UCSD-AML1 (cell line): ENCODE measurements around the gene NFS1.
"Not testable (repeated sequence)": the region's sequence is repeated elsewhere in the genome, so short reads cannot be mapped to it uniquely, and the experiment has no call there.

ENCODE experiments used
- DNase-seq: peaks from one replicate; lab custom pipeline; 2025; ENCODE audit not compliant: unreplicated experiment; lab: John Stamatoyannopoulos, UW

Gene NFS1

DNA sequence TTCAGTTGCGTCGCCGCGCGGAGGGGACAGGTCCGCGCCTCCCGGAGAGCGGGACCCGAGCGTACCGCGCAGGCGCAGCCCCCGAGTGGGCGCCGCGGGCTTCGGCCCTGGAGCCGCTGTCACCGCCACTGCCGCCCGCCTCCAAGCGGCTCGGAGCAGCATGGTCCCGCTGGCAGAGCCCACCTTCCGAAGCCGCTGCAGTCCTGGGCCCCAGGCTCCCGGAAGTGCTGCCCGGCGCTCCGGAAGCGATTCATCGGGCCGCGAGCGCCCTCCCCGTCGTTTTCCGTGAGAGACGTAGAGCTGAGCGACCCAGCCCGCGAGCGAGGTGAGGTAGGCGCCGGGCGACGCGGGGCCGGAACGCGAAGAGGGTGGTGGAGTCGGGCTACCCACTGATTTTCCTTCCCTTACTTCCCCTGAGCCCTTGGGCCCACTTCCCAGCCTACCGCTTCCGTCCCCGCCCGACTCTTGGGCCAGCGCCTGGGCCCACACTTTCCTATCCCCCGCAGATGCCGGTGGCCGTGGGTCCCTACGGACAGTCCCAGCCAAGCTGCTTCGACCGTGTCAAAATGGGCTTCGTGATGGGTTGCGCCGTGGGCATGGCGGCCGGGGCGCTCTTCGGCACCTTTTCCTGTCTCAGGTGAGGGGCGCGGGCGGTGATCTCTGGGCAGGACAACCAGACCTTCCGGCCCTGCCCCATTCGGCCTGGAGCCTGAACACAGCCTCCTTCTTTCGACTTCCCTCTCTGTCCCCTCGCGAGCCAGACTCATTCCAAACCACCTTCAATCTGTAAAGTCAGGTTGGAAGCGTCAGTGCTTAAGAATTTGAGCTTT is at the start of gene NFS1, which contains the start of gene ROMO1:
TSS of gene NFS1 (minus strand) at position 226 of the 830 bp plus-strand sequence. CDS start at position 162, 64 bp downstream.
TSS of gene ROMO1 (plus strand) at position 279 of the 830 bp plus-strand sequence. CDS start at position 507, 228 bp downstream.
- peak; percentile 89 for DNase-seq

DNA sequence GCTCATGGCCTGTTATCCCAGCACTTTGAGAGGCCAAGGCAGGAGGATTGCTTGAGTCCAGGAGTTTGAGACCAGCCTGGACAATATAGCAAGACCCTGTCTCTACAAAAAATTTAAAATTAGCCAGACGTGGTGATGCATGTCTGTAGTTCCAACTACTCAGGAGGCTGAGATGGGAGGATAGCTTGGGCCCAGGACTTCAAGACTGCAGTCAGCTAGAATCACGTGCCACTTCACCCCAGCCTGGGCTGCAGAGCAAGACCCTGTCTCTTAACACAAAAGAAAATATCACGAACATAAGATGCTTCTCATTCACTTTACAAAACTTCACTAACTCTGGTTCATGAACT is 45.3 kb upstream of the NFS1 start:
- not testable (repeated sequence) for DNase-seq

DNA sequence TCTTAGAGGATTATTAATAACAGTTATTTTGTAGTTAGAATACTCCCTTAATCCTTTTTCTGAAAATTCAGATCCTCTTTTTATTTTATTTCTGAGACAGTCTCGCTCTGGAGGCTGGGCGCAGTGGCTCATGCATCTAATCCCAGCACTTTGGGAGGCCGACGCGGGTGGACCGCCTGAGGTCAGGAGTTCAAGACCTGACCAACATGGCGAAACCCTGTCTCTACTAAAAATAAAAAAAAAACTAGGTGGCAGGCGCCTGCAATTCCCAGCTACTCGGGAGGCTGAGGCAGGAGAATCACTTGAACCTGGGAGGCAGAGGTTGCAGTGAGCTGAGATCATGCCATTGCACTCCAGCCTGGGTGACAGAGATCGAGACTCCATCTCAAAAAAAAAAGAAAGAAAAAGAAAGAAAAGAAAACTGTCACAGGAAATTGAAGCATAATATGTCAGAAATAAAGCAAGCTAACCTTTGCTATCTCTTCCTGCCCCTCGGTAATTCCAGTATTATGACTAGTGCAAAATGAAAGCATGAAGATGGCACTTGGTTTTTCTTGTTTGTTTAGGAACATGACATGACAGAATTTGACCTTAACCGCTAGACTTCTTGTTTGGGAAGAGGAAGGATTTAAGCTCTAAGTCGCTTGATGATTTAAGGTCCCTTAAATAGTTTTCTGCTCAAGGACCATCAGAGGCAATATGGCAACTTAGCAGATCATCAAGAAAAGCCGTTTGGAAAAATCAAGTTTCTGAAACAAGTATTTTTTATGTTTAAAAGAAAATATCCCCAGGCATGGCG is 44.7 kb upstream of the NFS1 start:
- DNase-seq = peak; percentile 37

DNA sequence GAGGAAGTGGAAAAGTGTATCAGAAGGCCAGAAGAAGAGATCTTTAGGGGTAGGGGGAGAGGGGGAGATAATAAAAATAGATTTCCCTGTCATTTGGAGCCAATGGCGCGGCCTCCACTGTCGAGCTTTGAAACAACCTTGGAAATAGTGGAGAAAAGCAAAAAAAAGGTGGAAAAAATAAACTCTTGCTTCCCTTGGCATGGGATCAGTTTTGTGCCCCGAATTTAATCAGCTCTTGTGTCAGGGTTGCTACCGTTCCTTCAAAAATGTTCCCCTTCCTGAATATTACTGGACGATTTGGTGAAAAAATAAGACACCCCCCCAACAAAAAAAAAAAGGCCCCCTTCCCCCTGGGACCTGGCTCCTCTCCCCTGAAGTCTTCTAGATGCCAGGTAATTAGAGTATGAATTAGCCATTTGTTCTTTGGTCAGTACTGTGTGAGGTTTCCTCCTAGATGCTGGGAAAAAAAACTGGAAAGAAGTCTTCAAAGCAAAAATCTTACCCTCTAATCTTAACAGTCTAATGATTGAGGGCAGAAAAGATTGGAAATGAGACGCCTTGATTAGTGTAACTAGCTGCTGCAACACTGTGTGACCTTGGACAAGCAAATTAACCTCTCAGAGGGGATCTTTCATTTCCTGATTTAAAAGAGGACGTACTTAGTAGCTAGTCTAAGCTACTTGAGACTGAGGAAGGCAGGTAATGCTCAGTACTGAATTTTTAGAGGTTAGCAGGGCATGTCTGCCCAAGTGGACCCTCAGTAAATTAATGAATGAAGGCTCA is 43.8 kb upstream of the NFS1 start:
- DNase-seq = no peak

DNA sequence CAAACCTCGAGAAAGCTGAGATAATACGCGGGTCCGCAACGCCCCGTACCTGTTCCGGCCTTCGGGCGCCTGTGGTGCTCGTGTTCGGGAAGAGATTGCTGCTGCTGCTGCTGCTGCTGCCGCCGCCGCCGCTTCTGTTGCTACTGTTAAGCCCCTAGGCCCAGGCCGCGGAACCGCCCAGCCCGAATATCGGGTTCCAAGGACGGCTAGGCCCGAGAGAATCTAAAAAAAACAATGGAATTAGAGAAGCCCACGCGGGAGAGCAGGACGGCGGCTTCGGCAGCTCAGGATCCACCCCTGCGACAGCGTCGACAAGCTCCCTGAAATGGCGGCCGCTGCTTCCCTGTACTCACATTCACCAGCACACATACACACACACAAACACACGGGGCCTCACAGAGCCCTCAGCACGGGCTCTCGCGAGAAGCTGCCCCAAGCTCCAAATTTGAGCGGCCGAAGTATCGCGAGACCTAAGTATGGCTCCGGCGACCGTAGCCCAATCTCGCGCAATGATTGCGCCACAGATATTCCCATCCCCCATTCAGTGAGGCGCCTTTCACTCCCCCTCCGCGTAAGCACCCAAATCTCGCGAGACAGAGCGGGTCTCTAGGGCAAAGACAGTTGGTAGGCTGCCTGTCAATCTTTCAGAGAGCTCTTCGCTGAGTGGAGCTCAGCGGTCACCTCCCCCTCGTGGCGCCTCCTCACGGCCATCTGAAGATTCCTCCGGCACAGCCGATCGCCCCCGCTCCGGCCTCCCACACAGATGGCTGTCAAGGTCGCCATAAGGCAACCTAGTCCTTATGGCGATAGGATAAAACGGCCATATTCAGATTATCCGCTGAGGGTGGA is 43.0 kb upstream of the NFS1 start, which contains the start of gene RBM39:
TSS of gene RBM39 (minus strand) at position 369 of the 849 bp plus-strand sequence. CDS start 1,386 bp downstream, outside the sequence.
- DNase-seq = peak; percentile 99

DNA sequence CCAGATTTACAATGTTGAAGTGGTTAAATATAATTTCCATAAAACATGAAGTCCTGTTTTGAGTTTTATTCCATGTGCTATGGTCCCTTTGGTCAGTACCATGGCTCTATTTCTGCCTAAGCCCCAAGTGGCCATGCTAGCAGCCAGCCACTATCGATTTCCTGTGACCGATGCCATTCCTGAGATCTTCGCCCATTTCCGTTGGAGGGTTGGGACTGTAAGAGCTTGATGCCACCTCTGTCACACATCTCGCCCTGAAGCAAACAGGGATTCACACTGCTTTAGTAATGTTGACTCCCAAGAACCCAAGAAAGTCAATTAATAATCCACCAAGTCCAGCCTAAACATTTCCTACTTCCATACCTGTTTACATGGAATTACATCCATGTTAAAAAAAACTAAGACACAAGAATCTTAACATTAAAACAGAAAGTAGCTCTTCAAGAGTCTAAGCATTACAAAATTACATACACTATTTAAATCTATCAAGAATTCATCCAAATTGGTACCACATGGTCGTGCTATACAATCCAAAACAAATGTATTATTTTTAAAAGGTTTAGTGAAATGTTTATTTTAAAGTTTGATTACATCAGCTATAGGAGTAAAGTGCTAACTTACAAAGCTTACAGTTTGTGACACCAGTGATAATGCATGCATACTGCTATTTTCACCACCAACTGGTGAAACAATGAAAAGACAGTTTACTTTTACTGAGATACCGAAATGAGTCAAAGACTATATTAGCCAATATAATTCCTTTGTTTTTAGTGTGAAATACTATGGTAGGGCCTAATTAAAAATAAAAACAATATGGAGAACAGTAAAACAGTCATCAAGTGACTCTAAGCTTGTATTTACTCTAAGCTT is 40.4 kb upstream of the NFS1 start:
- DNase-seq = no peak

DNA sequence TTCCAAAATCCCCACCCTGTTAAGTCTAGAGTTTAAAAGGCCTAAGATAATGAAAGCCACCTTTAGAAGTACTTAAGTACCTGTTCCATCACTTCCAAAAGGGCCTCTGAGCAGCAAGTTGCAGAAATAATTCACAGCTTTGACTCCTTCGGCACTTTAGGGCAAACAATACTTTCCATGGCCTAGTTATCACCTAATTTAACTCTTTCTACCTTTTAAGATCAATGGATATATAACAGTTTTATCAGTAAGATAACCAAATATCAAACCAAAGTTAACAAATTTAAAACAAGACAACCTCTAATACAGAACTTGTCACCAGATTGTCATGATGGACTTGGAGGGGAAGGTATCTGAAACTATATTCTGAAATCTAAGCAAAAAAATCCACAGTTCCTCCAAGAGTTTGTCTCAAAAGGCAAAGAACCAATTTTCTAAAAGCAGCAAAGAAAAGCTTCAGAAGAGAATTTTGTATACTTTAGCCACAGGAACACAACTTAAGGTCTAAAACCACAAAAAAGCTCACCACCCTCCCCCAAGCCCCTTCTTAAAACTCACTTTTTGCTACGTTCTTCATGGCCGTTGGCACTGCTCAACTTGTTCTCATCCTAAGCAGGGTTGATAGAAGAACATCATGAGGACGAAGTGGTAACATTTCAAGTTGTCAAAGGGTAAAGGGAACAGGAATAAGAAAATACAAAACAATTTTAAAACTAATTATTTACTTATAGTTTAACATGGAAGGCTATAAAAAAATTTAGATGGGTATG is 39.4 kb upstream of the NFS1 start:
- DNase-seq = no peak

DNA sequence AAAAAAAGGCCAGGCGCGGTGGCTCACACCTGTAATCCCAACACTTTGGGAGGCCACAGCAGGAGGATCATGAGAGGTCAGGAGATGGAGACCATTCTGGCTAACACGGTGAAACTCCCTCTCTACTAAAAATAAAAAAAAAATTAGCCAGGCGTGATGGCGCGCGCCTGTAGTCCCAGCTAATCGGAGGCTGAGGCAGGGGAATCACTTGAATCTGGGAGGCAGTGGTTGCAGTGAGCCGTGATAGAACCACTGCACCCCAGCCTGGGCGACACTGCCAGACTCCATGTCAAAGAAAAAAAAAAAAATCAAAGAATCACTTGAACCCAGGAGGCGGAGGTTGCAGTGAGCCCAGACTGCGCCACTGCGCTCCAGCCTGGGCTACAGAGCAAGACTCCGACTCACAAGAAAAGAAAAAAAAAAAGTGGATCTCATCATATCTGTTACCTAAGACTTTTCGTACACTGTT is 38.7 kb upstream of the NFS1 start:
- DNase-seq = no peak

DNA sequence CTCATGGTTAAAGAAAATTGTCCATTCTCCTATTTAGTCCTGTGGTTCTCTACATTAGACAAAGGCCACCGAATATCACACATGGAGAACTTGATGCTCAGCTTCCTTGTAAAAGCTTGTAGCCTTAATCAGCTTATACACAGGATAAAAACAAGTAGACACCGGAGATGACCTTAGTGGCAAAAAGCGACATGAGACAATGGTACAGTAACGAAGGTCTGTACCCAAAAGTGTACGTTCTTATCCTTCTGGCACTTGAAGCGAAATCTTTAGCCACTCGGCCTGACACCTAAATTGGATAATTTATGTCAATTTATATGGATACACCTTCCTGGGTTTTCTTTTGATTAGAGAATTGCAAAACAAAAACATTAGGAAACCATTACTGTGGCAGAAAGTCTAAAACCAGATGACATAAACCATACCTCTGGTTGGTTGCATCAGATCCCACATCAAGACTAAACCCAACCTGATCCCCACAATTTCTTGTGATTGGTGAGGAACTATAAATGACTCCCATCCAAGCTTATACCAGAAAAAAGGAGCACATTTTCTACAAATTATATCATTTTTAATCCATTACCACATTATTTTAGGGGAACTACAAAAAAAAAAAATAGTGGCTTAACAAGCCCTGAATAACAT is 36.8 kb upstream of the NFS1 start:
- DNase-seq = no peak

DNA sequence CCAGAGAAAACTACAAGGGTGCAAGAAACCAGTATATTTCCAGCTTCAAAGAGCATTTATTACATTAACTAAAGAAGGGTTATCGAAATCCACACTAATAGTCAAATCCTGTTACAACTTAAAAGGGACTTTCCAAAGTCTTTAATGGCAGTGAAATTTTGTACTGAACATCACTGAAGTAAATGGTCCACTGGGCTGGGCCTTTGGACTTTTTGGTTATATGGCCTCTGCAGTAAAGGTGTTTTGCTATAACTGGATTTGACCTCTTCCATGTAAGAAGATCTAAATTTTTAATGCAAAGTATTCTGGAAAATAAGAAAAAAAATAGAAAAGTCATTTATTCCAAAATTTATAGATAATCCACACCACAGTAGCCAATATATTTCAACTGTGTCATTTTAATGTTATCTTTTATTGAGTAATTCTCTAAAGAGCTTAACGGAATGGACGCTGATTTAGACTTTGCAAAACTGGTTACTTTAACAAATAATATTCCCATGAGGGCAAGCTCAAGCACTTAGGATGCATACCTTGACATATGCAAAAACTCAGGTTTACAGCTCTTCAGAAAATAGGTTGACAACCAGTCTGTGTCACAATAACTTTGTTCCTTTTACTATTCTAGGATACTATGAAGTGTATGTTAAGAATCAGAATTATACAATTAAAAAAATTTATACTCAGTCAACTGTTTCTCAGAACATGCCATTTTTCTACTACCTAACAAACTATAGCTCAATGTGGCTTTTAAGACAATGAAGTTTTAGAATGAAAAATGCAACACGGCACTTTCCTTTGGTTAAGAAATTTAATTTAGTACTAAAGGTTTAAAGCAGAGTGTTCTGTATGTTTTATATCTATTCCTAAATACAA is 35.9 kb upstream of the NFS1 start:
- no peak for DNase-seq

DNA sequence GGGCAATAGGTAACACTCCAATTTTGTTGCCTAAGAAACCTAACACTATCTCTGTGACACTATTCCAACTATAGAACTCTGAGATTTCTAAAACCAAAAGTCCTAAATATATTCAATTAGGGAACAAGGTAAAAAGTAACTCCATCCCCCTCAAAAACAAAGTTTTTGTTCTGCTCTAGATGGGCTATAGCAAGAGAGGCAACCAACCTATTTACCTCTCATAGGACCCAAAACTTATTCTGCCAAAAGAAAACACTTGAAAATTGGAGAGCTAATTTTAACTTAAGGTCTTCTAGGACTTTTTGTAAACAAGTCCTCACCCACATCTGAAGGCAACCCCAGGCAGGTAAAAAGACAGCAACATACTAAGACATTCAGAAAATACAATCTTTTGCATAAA is 35.2 kb upstream of the NFS1 start:
- DNase-seq = no peak

DNA sequence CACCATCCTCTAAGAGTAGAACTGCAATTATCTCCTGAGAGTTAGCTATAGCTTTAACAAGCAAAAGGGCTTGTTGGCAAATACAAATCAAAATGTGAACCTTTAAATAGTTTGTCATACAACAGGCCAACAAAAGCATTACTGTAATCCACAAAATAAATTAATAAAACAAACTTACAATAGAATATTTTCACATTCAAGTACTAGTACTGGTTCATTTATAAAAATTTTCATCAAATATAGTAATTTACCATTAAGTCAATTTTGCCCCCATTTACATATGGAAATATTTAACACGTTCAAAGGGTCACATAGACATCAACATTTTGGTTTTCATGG is 33.5 kb upstream of the NFS1 start:
- DNase-seq = no peak

DNA sequence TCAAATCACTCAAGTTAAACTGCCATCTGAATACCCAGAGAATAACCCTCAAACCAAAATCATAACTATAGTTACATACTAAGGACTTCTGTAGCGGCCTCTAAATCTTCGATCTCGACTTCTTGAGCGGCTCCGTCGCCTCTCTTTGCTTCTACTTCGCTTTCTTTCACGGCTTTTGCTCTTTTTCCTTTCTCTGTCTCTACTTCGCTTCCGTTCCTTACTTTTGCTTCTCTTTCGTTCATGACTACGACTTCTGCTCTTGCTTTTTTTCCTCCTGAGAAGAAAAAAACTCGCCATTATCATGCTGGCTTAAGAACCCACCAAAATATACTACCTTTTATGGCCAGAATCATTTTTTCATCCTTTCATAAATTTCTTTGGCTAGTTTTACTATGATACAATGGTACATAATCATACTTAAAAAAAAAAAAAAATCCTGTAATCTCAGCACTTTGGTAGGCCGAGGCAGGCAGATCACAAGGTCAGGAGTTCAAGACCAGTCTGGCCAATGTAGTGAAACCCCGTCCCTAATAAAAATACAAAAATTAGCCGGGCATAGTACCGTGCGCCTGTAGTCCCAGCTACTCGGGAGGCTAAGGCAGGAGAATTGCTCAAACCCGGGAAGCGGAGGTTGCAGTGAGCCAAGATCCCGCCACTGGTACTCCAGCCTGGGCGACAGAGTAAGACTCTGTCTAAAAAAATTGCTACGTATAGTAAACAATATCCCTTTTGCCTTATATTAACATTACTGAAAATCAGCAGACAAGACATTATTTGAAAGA is 32.9 kb upstream of the NFS1 start:
- DNase-seq = no peak

DNA sequence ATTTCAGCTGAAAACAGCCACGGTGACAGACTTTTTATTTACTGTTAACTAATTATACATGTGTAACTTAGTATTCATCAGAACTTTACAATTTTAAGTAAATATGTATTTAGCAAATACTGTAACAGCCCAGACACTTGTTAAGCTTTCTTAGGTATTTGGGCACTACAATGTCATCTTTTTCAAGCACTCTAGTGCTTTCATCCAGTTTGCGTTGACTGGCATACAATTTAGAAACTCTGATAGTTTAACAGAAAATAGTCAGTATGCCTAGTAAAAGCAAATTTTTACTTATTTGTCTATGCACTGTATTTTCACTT is 32.3 kb upstream of the NFS1 start:
- no peak for DNase-seq

DNA sequence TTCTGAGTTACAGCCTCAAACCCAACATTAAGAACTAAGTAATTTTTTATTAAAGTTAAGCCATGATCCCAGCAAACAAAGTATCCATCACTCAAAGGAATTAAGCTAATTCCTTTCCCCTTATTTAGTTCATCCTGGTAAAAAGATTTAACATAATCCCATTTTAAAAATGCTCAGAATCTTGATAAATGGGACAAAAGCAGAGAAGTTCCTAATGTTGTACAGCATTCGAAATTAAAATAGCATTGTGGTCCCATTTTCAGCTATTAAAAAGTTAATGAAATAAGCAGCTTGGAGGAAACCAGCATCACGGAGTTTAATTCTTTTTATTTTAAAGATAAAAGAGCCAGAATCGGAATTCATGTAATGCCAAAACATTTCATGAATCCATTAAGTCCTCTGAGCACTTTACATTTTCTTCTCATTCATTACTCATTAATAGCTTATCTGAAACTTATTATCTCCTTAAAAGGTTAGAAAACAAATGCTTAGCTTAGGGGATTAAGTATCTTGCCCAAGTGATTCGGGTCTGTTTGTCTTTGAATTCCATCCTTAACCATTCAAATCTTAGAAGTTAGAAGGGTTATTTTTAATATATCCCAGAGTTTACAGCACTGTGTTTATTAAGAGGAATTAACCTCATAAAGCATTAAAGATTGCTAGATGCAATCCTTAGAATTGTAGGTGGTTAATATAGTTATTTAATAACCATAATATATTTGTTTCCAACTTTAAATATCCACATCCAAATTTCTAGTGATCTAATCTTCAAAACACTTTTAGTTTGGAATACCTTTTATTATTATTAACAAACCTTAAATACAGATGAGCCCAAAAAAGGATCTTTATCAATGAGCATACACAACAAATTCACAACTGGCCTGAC is 31.7 kb upstream of the NFS1 start:
- no peak for DNase-seq
